OCI-LY3 (cell line): ENCODE results near the gene DNASE1L3.

ENCODE experiments used
- CTCF ChIP-seq: fragments of 200-600, 300-600 bp; sonication (generic); IDR thresholded peaks from 2 replicates; pipeline ENCODE4 v1.5.1; 2014; ENCODE audit warnings: antibody characterized with exemption, low read length, low read depth
- EZH2phosphoT487 ChIP-seq: fragments of 200-600 bp; shearing (Covaris generic); IDR thresholded peaks from 2 replicates; pipeline ENCODE4 v1.6.1; 2018; ENCODE audit warnings: antibody characterized with exemption, mixed run types, low read depth

- no peak for TF ChIP-seq CTCF
- no peak for TF ChIP-seq EZH2phosphoT487
Observed at GRCh38 chr3:58200846-58201355, 9.9 kb downstream of the DNASE1L3 start.
